AG09309 (cell line): ENCODE measurements around the gene WT1.

Source experiments
- DNase-seq: peaks from one replicate; pipeline ENCODE4 v3.0.0-alpha.2; 2010; ENCODE audit warnings: low read depth
- H3K4me3 ChIP-seq: 2 replicates; pipeline ENCODE4 v1.5.1; 2011; ENCODE audit warnings: mild to moderate bottlenecking, low read depth, low read length, moderate library complexity; ENCODE audit not compliant: control insufficient read depth
- CTCF ChIP-seq: IDR thresholded peaks from 2 replicates; pipeline ENCODE4 v1.5.1; 2011; ENCODE audit warnings: mild to moderate bottlenecking, low read depth, low read length, inconsistent platforms; ENCODE audit not compliant: insufficient read depth, control insufficient read depth; ENCODE audit errors: missing control alignments

WT1 gene

GRCh38 chr11:32400670-32401369, 34.5 kb downstream of the WT1 start:
- DNase-seq = no peak
- no peak overlapping the region for H3K4me3 ChIP-seq
- no peak for TF ChIP-seq CTCF

GRCh38 chr11:32400196-32400595, 35.1 kb downstream of the WT1 start:
- H3K4me3 ChIP-seq = no peak overlapping the region
- DNase-seq = no peak
- TF ChIP-seq CTCF = no peak

DNA sequence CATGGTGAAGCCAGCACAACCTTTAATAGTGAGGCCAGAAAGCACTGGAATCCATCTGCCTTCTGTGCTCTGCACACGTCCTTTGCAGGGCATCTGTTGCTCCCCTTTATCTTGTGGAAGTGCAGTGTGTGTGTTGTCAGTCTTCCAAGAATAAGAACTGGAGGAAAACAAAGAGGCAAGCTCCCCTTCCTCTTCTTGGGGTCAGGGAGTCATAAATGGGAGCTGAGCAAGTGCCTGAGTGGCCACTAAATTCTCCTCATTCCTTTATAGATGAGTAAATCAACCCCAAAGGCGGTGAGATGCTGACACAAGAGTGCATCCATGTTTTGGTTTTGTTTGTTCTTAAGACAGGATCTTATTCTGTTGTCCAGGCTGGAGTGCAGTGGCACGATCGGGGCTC, 38.3 kb downstream of the WT1 start:
- no peak for TF ChIP-seq CTCF
- H3K4me3 ChIP-seq = no peak overlapping the region
- no peak for DNase-seq

GRCh38 chr11:32396331-32396730, 39.0 kb downstream of the WT1 start:
- DNase-seq = no peak
- TF ChIP-seq CTCF = no peak
- H3K4me3 ChIP-seq = no peak overlapping the region

DNA sequence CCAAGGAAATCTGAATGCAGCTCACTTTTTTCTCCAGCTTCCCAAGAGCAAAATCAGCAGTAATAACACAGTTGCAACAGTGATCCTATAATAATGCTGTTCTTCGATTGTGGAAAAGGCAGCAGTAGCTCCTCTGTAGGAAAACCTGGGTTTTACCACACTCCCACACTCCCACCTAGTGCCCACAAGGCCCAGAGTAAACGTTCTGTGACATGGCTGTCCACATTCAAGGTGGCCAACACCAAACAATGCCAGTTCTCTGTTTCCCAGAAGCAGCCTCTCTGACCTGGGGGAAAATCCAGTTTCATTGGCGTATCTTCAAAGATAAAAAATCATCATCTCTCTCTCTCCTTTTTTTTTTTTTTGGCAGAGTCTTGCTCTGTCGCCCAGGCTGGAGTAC, 40.2 kb downstream of the WT1 start:
- no peak for DNase-seq
- TF ChIP-seq CTCF = no peak
- no peak overlapping the region for H3K4me3 ChIP-seq

GRCh38 chr11:32392840-32393239, 42.5 kb downstream of the WT1 start:
- no peak overlapping the region for H3K4me3 ChIP-seq
- DNase-seq = no peak
- TF ChIP-seq CTCF = no peak
